Skeletal muscle tissue (tissue), 4 donors: ENCODE data around the gene STRA6. TPM values are rescaled to one million over a fixed set of nuclear protein-coding genes. Genes with fewer than 3 reads are reported as not detected.

Experiments
- H3K27ac ChIP-seq: one replicate; pipeline ENCODE4 v1.7.0; 2013; ENCODE audit warnings: mild to moderate bottlenecking, low read depth, low read length, inconsistent platforms
- H3K27me3 ChIP-seq, 3 donors: one replicate each; pipeline ENCODE4 v1.7.0; 2013; ENCODE audit warnings: low read length in 3 of 3; ENCODE audit not compliant: control insufficient read depth in 3 of 3, insufficient read depth in 3 of 3
- H3K36me3 ChIP-seq, 3 donors: one replicate each; pipeline ENCODE4 v1.7.0; 2013; ENCODE audit warnings: low read length in 3 of 3; ENCODE audit not compliant: control insufficient read depth in 3 of 3, insufficient read depth in 3 of 3
- H3K4me1 ChIP-seq, 3 donors: one replicate each; pipeline ENCODE4 v1.7.0; 2013; ENCODE audit warnings: low read length in 3 of 3, mild to moderate bottlenecking in 3 of 3; ENCODE audit not compliant: control insufficient read depth in 3 of 3, insufficient read depth in 3 of 3
- H3K4me3 ChIP-seq, 3 donors: one replicate each; pipeline ENCODE4 v1.7.0; 2013; ENCODE audit warnings: low read length in 3 of 3
- H3K9ac ChIP-seq, 3 donors: one replicate each; pipeline ENCODE4 v1.7.0; 2013; ENCODE audit warnings: low read length in 3 of 3, mild to moderate bottlenecking in 3 of 3, moderate library complexity in 2 of 3, low read depth in 1 of 3
- H3K9me3 ChIP-seq, 3 donors: one replicate each; pipeline ENCODE4 v1.7.0; 2013; ENCODE audit warnings: low read length in 3 of 3; ENCODE audit not compliant: control insufficient read depth in 3 of 3
- total RNA-seq: library from RNA; depleted of rRNA; stranded (reverse); fragments of >200 nt; gene quantifications from one replicate; pipeline ENCODE4 v1.2.3, GENCODE V29; 2014
- donor health status: Osteomylitis.

The STRA6 gene
- total RNA-seq, 1 donor from 2014 or later = 1.0 TPM

GRCh38 chr15:74175271-74176191, 27.1 kb downstream of the STRA6 start:
- Histone ChIP-seq H3K9me3 (no peaks in the 10 kb centered on the region), H3K27ac (no peak overlapping the region), H3K4me1 (peaks cover 59 to 64% (median 59%) of the 10 kb centered on the region in 3 donors), H3K4me3 (peak overlapping the region in 2 of 3 donors; percentile 45 to 62), H3K27me3 (peaks cover 0 to 9% (median 0%) of the 10 kb centered on the region in 3 donors), H3K36me3 (peaks cover 0 to 2% (median 0%) of the 10 kb centered on the region in 3 donors), H3K9ac (peak overlapping the region in 1 of 3 donors; percentile 76)

GRCh38 chr15:74174958-74175253, 27.7 kb downstream of the STRA6 start:
- Histone ChIP-seq H3K27me3 (peaks cover 0 to 5% (median 0%) of the 10 kb centered on the region in 3 donors), H3K36me3 (peaks cover 0 to 2% (median 0%) of the 10 kb centered on the region in 3 donors), H3K9ac (peak overlapping the region in 1 of 3 donors; percentile 76), H3K4me1 (peaks cover 53 to 58% (median 55%) of the 10 kb centered on the region in 3 donors), H3K4me3 (peak overlapping the region; percentile 45 to 62 (median 54)), H3K9me3 (no peaks in the 10 kb centered on the region), H3K27ac (no peak overlapping the region)

DNA sequence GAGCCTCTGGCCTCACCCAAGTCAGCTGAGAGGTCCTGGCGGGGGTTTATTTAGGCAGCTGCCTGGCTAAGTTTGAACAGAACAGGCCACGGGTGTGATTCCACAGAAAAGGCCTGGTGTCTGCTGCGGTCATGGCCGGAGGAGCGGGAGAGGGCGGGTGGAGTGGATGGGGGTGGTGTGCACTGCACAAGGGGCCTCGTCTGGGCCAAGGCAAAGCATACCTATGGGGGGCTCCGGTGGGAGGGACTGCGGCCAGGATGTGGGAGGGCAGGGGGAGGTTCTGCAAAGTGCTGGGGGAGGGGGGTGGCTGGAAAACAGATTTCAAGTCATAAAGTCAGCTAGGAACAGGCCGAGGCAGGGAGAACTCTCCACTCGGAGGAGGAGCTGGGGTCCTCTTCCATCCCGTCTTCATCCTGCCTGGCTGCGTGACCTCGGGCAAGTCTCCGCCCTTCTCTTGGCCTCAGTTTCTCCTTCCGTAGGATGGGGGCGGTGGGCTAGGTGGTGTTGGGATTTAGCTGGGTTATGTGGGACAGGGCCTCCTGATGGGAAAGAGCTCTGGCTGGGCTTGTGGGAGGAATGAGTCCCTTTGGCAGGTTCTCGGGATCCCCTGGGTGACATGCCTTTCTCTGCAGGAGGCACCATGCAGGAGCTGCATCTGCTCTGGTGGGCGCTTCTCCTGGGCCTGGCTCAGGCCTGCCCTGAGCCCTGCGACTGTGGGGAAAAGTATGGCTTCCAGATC, 28.2 kb downstream of the STRA6 start:
- Histone ChIP-seq H3K4me1 (peaks cover 48 to 53% (median 52%) of the 10 kb centered on the region in 3 donors), H3K9me3 (no peaks in the 10 kb centered on the region), H3K4me3 (peak overlapping the region; percentile 54 to 63 (median 58)), H3K27ac (peak overlapping the region; percentile 77), H3K36me3 (peaks cover 0 to 2% (median 0%) of the 10 kb centered on the region in 3 donors), H3K9ac (peak overlapping the region; percentile 57 to 76 (median 59)), H3K27me3 (peaks cover 0 to 4% (median 0%) of the 10 kb centered on the region in 3 donors)

DNA sequence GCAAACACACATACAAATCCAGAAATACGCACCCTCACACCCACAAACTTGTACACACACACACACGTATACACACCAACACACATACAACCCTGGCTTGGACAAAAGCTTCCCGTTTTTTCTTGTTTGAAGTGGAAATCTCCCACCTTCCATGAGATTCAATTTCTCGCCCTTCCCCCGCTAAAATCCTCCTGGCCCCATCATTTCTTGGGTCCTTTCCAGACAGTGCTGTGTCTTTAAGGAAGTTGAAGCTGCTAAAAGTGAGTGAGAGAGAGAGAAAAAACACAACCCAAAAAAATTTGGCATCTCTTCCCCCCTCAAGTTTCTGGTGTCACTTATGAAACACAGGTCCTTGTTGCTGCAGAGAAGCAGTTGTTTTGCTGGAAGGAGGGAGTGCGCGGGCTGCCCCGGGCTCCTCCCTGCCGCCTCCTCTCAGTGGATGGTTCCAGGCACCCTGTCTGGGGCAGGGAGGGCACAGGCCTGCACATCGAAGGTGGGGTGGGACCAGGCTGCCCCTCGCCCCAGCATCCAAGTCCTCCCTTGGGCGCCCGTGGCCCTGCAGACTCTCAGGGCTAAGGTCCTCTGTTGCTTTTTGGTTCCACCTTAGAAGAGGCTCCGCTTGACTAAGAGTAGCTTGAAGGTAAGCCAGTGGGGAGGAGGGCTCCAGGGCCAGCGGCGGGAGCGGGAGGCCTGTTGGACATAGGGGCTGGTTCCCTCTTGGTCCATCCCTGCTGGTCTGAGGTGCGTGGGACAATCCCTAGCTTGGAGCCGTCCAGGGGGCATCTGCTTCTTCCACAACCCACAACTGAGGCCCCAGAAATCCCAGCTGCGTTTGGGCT, 29.0 kb downstream of the STRA6 start, which contains the start of gene ISLR:
TSS of gene ISLR (plus strand) at position 331 of the 839 bp plus-strand sequence. CDS start 1,149 bp downstream, outside the sequence.
- Histone ChIP-seq H3K36me3 (peaks cover 0 to 2% (median 0%) of the 10 kb centered on the region in 3 donors), H3K27ac (peak within 1 kb of the TSS; percentile 80), H3K4me1 (peaks cover 46 to 53% (median 51%) of the 10 kb centered on the region in 3 donors), H3K4me3 (peak within 1 kb of the TSS; percentile 54 to 63 (median 58)), H3K9me3 (no peaks in the 10 kb centered on the region), H3K27me3 (peaks cover 0 to 4% (median 0%) of the 10 kb centered on the region in 3 donors), H3K9ac (peak within 1 kb of the TSS; percentile 57 to 76 (median 59))

DNA sequence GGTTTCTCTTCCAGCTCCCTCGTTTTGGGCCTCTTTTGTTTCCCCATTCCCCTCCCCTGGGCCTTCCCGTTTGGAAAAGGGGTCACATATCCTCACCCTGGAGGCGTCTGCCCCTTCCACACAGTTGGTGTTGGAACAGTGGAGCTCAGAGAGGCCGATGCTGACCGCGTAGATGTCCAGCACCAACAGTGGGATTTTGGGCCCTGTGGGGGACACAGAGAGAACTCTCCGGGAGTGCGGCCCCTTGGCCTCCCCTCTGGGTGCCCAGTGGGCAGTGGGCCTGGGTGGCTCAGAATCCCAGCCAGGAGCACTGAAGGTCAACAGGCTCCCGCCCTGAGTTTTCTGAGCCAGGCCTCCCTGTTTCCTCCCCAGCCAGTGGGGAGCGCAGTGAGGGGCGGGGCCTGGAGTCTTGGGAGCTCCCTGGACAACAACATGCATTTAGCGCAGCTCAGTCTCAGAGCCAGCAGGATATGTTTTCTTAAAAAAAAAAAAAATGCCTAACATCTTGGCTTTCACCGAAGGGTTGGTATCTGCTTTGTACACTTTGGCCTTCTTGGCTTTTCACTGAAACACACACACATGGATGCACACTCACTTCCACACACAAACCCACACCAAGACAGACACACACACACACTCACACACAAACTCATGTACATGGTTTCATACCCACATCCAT, 29.7 kb downstream of the STRA6 start:
- H3K9me3 ChIP-seq = no peaks in the 10 kb centered on the region
- peaks cover 39 to 50% (median 44%) of the 10 kb centered on the region in 3 donors for H3K4me1 ChIP-seq
- peak overlapping the region in 2 of 3 donors; percentile 31 to 63 for H3K4me3 ChIP-seq
- H3K9ac ChIP-seq = peak overlapping the region in 2 of 3 donors; percentile 0 to 45
- no peaks in the 10 kb centered on the region for H3K27me3 ChIP-seq
- peaks cover 0 to 2% (median 0%) of the 10 kb centered on the region in 3 donors for H3K36me3 ChIP-seq
- H3K27ac ChIP-seq = peak overlapping the region; percentile 80

GRCh38 chr15:74171965-74172541, 30.5 kb downstream of the STRA6 start:
- H3K27me3 ChIP-seq = no peaks in the 10 kb centered on the region
- no peak overlapping the region for H3K9ac ChIP-seq
- H3K4me1 ChIP-seq = peaks cover 37 to 46% (median 37%) of the 10 kb centered on the region in 3 donors
- H3K4me3 ChIP-seq = no peak overlapping the region
- H3K27ac ChIP-seq = peak overlapping the region; percentile 80
- H3K9me3 ChIP-seq = no peaks in the 10 kb centered on the region
- H3K36me3 ChIP-seq = peaks cover 0 to 2% (median 0%) of the 10 kb centered on the region in 3 donors

DNA sequence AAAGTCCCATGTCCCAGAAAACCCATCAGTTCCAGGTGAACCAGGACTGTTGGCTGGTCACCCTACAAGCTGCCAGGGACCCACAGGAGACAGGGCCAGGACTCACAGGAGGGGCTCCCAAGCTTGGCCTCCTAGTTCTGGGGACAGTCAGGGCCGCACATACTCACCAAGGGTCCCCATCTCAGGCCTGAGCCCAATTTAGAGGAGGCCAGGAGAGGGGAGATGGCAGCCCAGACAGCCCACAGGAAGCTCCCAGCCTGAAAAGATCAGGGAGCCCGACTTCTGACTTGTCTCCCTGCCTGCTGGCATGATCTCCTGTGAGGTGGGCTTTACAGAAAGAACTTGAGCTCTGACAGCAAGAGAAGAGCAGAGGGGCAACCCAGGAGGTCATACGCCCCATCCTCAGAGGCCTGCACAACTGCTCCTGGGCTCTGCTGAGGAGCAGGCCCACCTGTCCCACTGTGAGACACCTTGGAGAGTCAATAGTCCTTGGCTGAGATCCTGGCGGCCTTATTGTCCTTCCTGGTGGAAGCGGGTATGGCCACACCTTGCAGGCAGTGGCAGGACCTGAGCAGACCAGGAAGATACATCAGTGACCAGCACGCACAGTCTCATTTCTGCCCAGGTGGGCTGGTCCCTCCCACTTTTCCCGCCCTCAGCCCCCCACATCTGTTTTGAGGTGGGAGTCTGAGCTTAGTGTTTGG, 31.6 kb downstream of the STRA6 start:
- Histone ChIP-seq H3K4me1 (peaks cover 27 to 41% (median 31%) of the 10 kb centered on the region in 3 donors), H3K9ac (no peak overlapping the region), H3K4me3 (no peak overlapping the region), H3K36me3 (peaks cover 0 to 2% (median 0%) of the 10 kb centered on the region in 3 donors), H3K9me3 (no peaks in the 10 kb centered on the region), H3K27me3 (no peaks in the 10 kb centered on the region), H3K27ac (no peak overlapping the region)

DNA sequence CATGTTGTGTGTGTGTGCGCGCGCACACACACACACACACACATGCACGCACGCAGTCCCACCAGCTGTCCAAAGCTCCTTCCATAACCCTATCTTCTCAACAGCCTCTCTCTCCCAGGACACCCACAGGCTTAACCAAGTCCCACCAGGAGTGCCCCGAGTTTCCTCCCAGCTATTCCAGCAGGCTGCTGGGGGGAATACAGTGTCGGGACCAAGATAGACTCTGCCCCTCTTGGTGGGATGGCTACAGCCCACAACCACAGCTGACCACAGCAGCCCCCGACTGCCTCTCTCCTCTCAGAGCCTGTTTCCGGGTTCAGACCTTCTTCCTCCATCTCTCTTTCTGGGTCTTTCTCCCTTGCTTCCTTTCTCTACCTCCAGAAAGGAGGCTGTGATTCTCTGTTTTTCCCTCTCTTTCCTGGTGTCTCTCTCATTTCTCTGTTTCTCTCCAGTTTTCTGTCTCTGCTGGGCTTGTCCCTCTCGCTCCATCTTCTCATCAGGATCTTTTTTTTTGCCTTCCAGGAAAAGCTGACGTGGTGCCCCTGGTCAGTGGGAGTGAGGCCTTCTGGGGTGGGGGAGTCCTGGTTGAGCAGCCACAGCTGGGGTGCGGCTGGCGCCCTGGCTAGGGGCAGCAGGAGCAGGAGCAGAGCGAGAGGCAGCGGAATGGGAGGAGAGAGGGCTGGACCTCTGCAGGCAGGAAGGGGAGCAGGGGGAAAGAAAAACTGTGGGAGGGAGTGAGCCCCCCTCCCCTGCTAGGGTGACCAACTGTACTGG, 32.3 kb downstream of the STRA6 start:
- Histone ChIP-seq H3K4me3 (no peak overlapping the region), H3K27me3 (no peaks in the 10 kb centered on the region), H3K36me3 (peaks cover 0 to 2% (median 0%) of the 10 kb centered on the region in 3 donors), H3K4me1 (peaks cover 21 to 39% (median 24%) of the 10 kb centered on the region in 3 donors), H3K9me3 (no peaks in the 10 kb centered on the region), H3K9ac (no peak overlapping the region), H3K27ac (no peak overlapping the region)
